B cell (primary cell): ENCODE measurements around the gene DGUOK. TPM values are rescaled to one million over a fixed set of nuclear protein-coding genes. Genes with fewer than 3 reads are reported as not detected.

Experiments used
- ATAC-seq: fragments of 200-7000 bp; cut with Tn5 transposase; one replicate; pipeline ENCODE4 v1.10.0; 2021; ENCODE audit warnings: low read depth, mild to moderate bottlenecking, moderate number of reproducible peaks, moderate library complexity
- CTCF ChIA-PET: fragments of 350-600 bp; sonication (Branson Sonifier 250); formaldehyde crosslinking; loops from one replicate; lab custom pipeline; 2021; ENCODE audit warnings: antibody characterized with exemption, inconsistent platforms; lab: Charles Lee
- POLR2A ChIA-PET: fragments of 350-600 bp; sonication (Branson Sonifier 250); formaldehyde crosslinking; loops from one replicate; lab custom pipeline; 2021; ENCODE audit warnings: antibody characterized with exemption; lab: Charles Lee
- DNase-seq: peaks from one replicate; pipeline ENCODE4 v3.0.0; 2013
- H2AFZ ChIP-seq: 2 replicates; pipeline ENCODE4 v1.6.1; 2012; ENCODE audit warnings: mild to moderate bottlenecking, low read depth, low read length; ENCODE audit not compliant: insufficient read depth, poor library complexity, severe bottlenecking
- H3K27ac ChIP-seq, 2 donors: 1 replicate in 1 of 2; 2 replicates in 1 of 2; pipeline ENCODE4 v1.5.1; 2012 to 2013; ENCODE audit warnings: low read length in 2 of 2, mild to moderate bottlenecking in 2 of 2, moderate library complexity in 1 of 2
- H3K27me3 ChIP-seq, 4 experiments: fragments of 200-600 bp in 1 of 4; sonication (generic) in 1 of 4; replicated peaks in 1 of 4; 1 replicate in 2 of 4; 2 replicates in 2 of 4; pipeline versions ENCODE4 v1.6.1 to v1.7.0; 2013 to 2016; ENCODE audit warnings: low read length in 3 of 4, mild to moderate bottlenecking in 2 of 4, mixed read lengths in 1 of 4, moderate library complexity in 1 of 4; ENCODE audit not compliant: insufficient read depth in 4 of 4, control insufficient read depth in 3 of 4; ENCODE audit errors: control extremely low read depth in 1 of 4
- H3K36me3 ChIP-seq, 2 experiments: replicated peaks in 1 of 2; 1 replicate in 1 of 2; 2 replicates in 1 of 2; pipeline versions ENCODE4 v1.6.1 to v1.7.1; 2013; ENCODE audit warnings: low read length in 1 of 2; ENCODE audit not compliant: insufficient read depth in 2 of 2, control insufficient read depth in 1 of 2; ENCODE audit errors: control extremely low read depth in 1 of 2, extremely low read depth in 1 of 2
- H3K4me1 ChIP-seq, 2 donors: fragments of 200-600 bp in 1 of 2; sonication (generic) in 1 of 2; 1 replicate in 1 of 2; 2 replicates in 1 of 2; pipeline versions ENCODE4 v1.5.1 to v1.6.1; 2013 to 2017; ENCODE audit warnings: low read length in 2 of 2; ENCODE audit not compliant: control insufficient read depth in 2 of 2, insufficient read depth in 2 of 2
- H3K4me2 ChIP-seq: replicated peaks from 2 replicates; pipeline ENCODE3; 2012; ENCODE audit warnings: mild to moderate bottlenecking, low read depth, low read length; ENCODE audit not compliant: poor library complexity, severe bottlenecking
- H3K4me3 ChIP-seq, 5 experiments: fragments of 200-600 bp in 1 of 5; sonication (generic) in 1 of 5; 1 replicate in 3 of 5; 2 replicates in 2 of 5; pipeline versions ENCODE4 v1.5.1 to v1.7.0; 2011 to 2016; ENCODE audit warnings: low read length in 4 of 5, mild to moderate bottlenecking in 4 of 5, low read depth in 2 of 5, control low read depth in 1 of 5, moderate library complexity in 1 of 5; ENCODE audit not compliant: insufficient read depth in 1 of 5; ENCODE audit errors: control extremely low read depth in 1 of 5, extremely low read depth in 1 of 5
- H3K79me2 ChIP-seq: fragments of 200-600 bp; sonication (generic); one replicate; pipeline ENCODE4 v1.6.0; 2016; ENCODE audit warnings: low read length; ENCODE audit not compliant: control insufficient read depth, insufficient read depth
- H3K9ac ChIP-seq: fragments of 200-600 bp; sonication (generic); 2 replicates; pipeline ENCODE4 v1.6.1; 2017; ENCODE audit warnings: mild to moderate bottlenecking, low read length, moderate library complexity
- H3K9me3 ChIP-seq, 3 donors: one replicate each; pipeline versions ENCODE4 v1.6.1 to v1.7.1; 2013; ENCODE audit warnings: low read length in 2 of 3; ENCODE audit not compliant: control insufficient read depth in 2 of 3, insufficient read depth in 1 of 3; ENCODE audit errors: control extremely low read depth in 1 of 3
- H4K20me1 ChIP-seq: 2 replicates; pipeline ENCODE4 v1.6.0; 2012; ENCODE audit warnings: mild to moderate bottlenecking, low read length; ENCODE audit not compliant: insufficient read depth, control insufficient read depth, poor library complexity, severe bottlenecking
- H3K27ac Mint-ChIP-seq: one replicate; pipeline ENCODE4 v1.8.0; 2021; ENCODE audit warnings: mixed read lengths
- H3K27me3 Mint-ChIP-seq: one replicate; pipeline ENCODE4 v1.8.0; 2021; ENCODE audit warnings: mixed read lengths
- H3K4me1 Mint-ChIP-seq: one replicate; pipeline ENCODE4 v1.8.0; 2021; ENCODE audit warnings: mixed read lengths
- H3K4me3 Mint-ChIP-seq: one replicate; pipeline ENCODE4 v1.8.0; 2021; ENCODE audit warnings: mixed read lengths
- H3K9me3 Mint-ChIP-seq: one replicate; pipeline ENCODE4 v1.8.0; 2022; ENCODE audit warnings: mixed read lengths; ENCODE audit not compliant: insufficient read depth
- EZH2 ChIP-seq: IDR thresholded peaks from 2 replicates; pipeline ENCODE4 v1.6.1; 2012; ENCODE audit warnings: borderline replicate concordance, low read depth, mild to moderate bottlenecking, moderate library complexity, low read length; ENCODE audit not compliant: insufficient read depth, poor library complexity, severe bottlenecking
- WGBS: methylation state at CpG from one replicate; pipeline ENCODE4 v1.1.5; 2013; ENCODE audit warnings: missing lambda C conversion rate; ENCODE audit not compliant: insufficient coverage; 5-methylcytosine and 5-hydroxymethylcytosine counted together
- intact Hi-C: fragments of 100-400 bp; cut with micrococcal nuclease; formaldehyde crosslinking; loops from one replicate; pipeline ENCODE4 v1.10.0; 2022
- polyA plus RNA-seq: library from polyadenylated mRNA; depleted of rRNA; stranded (reverse); fragments of >200 nt; gene quantifications from 2 replicates; pipeline ENCODE4 v1.2.3, GENCODE V29; 2012
- total RNA-seq, 2 donors: library from RNA; stranded (reverse); fragments of 120-200 nt in 1 of 2; gene quantifications; 1 replicate in 1 of 2; 2 replicates in 1 of 2; pipeline versions ENCODE4 v1.2.3 to v1.2.4, GENCODE V29; 2013 to 2022
- TF ChIP-seq, protein P1 (sequence below): fragments of 200-600 bp; IDR thresholded peaks from one replicate; pipeline ENCODE4 v1.8.0; 2022; ENCODE audit warnings: antibody characterized with exemption, mild to moderate bottlenecking

The DGUOK gene
- total and polyA plus RNA-seq, 2 donors (not counting 1 experiment from before 2014, with no cell fraction given): 61.7 to 81.5 TPM

DNA sequence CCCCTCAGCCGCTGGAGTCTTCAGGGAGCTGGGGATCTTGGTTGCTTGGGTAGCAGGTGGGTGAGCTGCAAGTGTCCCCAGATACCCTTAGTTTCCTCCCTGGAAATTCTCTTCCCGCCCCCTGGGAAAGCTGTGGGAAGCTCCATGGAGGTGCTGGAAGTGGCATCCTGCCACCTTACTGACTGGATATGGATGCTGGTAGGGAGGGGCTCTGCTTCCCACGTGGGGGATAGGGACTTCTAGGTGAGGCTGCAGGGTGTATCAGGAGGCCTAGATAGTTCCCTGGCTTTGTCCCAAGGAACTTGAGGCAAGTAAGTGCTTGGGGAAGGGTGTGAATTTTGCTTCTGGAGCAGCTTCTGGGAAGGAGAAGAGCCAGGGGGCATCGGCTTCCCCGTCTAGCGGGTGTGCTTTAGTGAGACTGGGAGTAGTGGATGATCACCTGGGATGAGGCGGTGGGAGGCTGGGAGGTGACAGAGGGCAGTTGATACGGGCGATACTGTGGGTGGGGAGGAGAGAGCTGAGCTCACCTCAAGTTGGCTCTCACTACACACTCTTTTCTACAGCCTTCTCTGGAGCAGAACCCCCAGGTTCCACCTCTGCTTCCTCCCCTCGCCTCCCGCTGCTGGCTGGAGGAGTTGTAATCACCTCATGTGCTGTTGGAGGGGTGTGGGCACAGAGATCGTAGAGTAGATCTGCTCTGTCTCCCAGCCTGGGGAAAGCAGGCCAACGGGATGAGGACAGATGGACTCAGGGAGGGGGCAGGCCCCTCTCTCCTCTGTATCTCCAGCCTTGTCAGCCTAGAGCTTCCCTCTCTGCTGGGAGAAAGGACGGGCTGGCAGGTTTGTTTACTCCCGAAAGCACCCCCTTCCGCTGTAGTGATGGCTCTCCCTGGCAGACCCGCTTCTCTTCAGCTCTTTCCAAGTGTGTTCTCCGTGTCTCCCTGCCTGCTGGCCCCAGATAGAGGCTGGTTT lies 77.8 kb downstream of the DGUOK start:
- Histone ChIP-seq H3K27me3 (no peaks in the 10 kb centered on the region), H3K9ac (no peak overlapping the region), H3K4me3 (no peak overlapping the region), H3K4me1 (peaks cover 15 to 21% of the 10 kb centered on the region in 2 donors), H3K36me3 (peaks cover 0 to 14% of the 10 kb centered on the region in 2 experiments), H3K27ac (no peak overlapping the region), H3K4me2 (no peak overlapping the region), H3K79me2 (peaks cover 88% of the 10 kb centered on the region), H3K9me3 (no peaks in the 10 kb centered on the region), H4K20me1 (peaks cover 94% of the 10 kb centered on the region), H2AFZ (no peak overlapping the region)
- no peak for ATAC-seq
- CTCF ChIA-PET: interaction anchor here (1.1 to 1.4 kb wide), 3 partner anchors 16 to 180 kb away, joined by 3 to 4 read pairs (median 4); no protein-coding TSS in a partner anchor
- WGBS: 93% methylated on average over 13 of the region's 18 CpGs
- intact Hi-C loops: no loop called here
- Mint-ChIP-seq H3K9me3 (no peaks in the 10 kb centered on the region), H3K27ac (no peak overlapping the region), H3K4me1 (peaks cover 60% of the 10 kb centered on the region), H3K4me3 (peak overlapping the region; percentile 27), H3K27me3 (no peaks in the 10 kb centered on the region)
- POLR2A ChIA-PET: no interaction called here
- DNase-seq: no peak
- TF ChIP-seq EZH2: no peak
- TF ChIP-seq, protein P1, sequence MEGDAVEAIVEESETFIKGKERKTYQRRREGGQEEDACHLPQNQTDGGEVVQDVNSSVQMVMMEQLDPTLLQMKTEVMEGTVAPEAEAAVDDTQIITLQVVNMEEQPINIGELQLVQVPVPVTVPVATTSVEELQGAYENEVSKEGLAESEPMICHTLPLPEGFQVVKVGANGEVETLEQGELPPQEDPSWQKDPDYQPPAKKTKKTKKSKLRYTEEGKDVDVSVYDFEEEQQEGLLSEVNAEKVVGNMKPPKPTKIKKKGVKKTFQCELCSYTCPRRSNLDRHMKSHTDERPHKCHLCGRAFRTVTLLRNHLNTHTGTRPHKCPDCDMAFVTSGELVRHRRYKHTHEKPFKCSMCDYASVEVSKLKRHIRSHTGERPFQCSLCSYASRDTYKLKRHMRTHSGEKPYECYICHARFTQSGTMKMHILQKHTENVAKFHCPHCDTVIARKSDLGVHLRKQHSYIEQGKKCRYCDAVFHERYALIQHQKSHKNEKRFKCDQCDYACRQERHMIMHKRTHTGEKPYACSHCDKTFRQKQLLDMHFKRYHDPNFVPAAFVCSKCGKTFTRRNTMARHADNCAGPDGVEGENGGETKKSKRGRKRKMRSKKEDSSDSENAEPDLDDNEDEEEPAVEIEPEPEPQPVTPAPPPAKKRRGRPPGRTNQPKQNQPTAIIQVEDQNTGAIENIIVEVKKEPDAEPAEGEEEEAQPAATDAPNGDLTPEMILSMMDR: no peak

DNA sequence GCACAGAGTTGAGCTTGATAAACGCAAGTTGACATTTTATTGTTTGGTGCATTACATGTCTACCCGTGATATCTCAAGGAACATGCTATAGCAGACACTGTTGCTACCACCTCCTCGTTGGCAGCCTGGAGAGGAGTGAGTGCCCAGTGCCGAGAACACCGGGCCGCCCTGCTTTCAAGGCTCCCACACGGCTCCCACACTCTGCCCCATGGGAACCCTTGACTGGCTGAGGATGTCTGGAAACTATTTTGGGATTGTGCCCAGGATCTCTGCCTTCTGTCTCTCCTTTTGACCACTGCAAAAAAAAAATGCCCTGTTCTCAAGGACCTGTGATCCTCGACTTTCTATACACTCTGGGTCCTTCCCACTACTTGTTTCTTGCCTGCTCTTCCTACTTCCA lies 79.1 kb downstream of the DGUOK start:
- Histone ChIP-seq H3K4me1 (peaks cover 15 to 18% of the 10 kb centered on the region in 2 donors), H4K20me1 (peaks cover 92% of the 10 kb centered on the region), H3K9ac (no peak overlapping the region), H3K27ac (no peak overlapping the region), H2AFZ (no peak overlapping the region), H3K79me2 (peaks cover 92% of the 10 kb centered on the region), H3K27me3 (no peaks in the 10 kb centered on the region), H3K4me2 (no peak overlapping the region), H3K9me3 (no peaks in the 10 kb centered on the region), H3K36me3 (peaks cover 0 to 14% of the 10 kb centered on the region in 2 experiments), H3K4me3 (no peak overlapping the region)
- Mint-ChIP-seq H3K27ac (no peak overlapping the region), H3K4me1 (peaks cover 49% of the 10 kb centered on the region), H3K9me3 (no peaks in the 10 kb centered on the region), H3K27me3 (no peaks in the 10 kb centered on the region), H3K4me3 (no peak overlapping the region)
- POLR2A ChIA-PET: interaction anchor here (0.6 kb wide), 1 partner anchor 16 kb away, joined by 4 read pairs; no protein-coding TSS in a partner anchor
- no peak for TF ChIP-seq EZH2
- TF ChIP-seq, protein P1: no peak
- ATAC-seq (no peak), DNase-seq (no peak)
- CTCF ChIA-PET: interaction anchor here (1.1 to 1.4 kb wide), 2 partner anchors 98 to 181 kb away, joined by 3 to 4 read pairs; no protein-coding TSS in a partner anchor
- intact Hi-C loops: no loop called here
- 98% methylated on average over 7 of the region's 8 CpGs for WGBS
